Measurements from ENCODE around the gene LACTB.
"Not testable (repeated sequence)": the region's sequence is repeated elsewhere in the genome, so short reads cannot be mapped to it uniquely, and the experiment has no call there.

Gene LACTB

DNA sequence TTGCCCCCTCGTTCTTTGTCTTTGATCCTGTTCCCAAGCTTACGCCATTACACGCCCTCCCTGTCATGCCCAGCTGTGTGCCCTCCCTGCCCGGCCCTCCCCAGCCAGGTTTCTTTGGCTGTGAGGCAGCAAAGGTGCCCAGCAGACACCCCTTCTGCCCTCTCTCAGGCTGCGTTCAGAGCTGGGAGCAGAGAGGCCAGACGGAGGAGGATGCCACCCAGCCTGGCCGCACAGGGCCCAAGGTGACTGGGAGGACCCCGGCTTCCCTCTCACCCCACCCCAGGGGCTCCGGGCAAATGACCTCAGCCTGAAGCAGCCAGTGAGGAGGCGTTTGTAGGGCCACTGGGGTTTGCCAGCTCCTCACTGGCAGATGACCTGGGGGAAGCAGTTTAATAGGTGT is 30.8 kb upstream of the LACTB start:
- no peak for DNase-seq

DNA sequence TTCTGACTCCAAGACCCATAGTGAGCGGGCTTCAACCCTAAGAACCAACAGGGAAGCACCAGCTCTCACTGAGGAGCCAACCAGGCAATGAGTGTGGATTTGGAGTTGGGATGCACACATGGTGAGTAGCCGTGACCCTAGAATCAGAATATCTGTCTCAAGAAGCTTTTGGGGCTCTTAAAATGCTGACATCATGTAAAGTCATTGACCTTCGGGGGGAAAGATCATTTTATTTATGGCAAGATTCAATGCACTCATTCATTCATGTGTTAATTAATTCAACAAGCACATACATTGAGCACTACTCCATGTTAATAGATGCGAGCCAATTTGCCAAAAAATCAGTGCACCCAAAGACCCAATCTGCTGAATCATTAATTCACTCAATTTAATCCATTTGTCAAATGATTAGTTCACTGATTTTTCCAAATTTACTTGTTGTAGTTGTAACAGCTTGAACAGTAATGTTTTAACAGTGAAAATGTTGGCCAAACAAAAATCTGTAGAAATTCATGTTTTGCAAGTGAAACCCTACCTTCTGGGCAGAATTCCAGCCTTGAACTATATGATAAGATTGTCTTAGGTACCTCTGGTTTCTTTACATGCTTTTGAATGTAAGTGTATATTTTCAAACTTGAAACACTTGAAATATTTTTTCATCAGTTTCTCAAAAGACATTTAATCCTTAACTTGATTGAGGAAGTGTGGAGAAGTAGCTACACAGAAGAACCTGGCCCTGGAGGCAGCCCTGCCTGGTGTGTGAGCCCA is 29.8 kb upstream of the LACTB start:
- DNase-seq: no peak

DNA sequence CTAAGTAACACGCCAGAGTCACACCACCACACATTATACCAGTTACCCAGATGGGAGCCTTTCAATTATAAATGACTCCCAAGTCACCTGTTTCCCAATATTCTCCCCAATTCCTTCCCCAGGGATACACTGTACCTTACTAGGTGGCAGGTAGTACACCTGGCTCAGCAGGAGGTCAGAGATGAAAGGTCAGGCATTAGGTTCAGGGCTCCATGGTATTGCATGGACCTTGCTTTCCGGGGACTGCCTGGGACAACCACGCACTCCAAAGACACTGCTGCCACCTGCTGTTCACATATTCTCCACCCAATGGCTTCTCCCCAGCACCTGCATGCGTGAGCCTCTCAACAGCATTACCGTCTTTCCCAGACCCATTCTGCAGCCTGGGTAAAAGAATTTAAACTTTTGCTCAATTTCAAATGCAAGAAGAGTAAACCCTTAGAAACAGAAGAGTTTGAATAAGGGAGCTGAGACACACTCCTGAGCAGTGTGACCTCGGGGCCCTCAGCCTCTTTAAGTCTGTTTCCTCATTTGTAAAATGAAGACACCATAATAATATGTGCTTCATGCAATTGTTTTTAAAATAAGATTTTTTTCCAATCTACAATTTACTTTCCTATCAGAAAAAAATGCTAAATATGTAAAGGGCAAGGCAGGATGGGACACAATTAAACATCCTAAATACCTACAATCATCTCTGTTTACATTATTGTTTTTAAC is 28.0 kb upstream of the LACTB start:
- DNase-seq: peak; percentile 66

DNA sequence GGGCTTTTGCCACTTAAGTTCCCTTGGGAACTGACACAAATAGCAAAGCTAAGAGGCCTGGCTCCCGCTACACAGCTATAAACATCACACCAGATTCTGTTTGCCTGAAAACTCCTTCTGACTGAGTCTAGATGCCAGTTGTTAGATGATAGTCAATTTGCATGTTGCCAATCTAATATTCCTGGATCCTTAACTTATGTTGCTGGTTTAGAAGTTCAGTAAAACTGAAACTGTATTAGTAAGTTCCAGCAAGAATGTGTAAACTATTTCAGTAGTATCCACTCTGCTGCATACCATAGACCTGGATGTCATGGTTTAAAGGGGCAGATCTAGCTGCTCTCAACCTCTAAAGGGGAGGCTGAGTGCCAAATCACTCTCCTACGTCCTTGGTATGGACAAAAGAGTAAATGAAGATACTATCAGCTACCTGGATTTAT is 27.1 kb upstream of the LACTB start:
- no peak for DNase-seq

DNA sequence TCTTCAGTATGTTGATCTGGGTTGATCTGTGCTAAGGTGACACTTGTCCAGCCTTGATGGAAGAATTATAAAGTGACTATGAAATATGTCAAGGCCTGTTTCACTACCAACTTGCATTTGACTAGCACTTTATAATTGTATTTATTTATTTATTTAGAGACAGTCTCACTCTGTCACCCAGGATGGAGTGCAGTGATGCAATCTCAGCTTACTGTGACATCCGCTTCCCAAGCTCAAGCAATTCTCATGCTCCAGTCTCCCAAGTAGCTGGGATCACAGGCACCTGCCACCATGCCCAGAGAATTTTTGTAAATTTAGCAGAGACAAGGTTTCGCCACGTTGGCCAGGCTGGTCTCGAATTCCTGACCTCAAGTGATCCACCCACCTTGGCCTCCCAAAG is 25.5 kb upstream of the LACTB start:
- DNase-seq: no peak

DNA sequence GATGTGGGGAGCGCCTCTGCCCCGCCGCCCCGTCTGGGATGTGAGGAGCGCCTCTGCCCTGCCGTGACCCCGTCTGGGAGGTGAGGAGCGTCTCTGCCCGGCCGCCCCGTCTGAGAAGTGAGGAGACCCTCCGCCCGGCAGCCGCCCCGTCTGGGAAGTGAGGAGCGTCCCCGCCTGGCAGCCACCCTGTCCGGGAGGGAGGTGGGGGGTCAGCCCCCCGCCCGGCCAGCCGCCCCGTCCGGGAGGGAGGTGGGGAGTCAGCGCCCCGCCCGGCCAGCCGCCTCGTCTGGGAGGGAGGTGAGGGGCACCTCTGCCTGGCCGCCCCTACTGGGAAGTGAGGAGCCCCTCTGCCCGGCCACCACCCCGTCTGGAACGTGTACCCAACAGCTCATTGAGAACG is 22.8 kb upstream of the LACTB start:
- DNase-seq: not testable (repeated sequence)

DNA sequence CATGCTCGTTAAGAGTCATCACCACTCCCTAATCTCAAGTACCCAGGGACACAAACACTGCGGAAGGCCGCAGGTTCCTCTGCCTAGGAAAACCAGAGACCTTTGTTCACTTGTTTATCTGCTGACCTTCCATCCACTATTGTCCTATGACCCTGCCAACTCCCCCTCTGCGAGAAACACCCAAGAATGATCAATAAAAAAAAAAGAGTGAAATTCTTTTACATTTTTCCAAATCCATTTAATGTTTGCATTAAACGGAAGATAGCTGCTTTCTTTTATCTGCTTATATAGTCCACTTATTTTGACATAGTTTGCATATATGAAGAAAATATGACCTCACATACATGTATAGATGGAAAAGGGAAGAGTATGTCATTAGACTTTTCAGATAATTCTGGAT is 22.1 kb upstream of the LACTB start:
- DNase-seq: not testable (repeated sequence)

DNA sequence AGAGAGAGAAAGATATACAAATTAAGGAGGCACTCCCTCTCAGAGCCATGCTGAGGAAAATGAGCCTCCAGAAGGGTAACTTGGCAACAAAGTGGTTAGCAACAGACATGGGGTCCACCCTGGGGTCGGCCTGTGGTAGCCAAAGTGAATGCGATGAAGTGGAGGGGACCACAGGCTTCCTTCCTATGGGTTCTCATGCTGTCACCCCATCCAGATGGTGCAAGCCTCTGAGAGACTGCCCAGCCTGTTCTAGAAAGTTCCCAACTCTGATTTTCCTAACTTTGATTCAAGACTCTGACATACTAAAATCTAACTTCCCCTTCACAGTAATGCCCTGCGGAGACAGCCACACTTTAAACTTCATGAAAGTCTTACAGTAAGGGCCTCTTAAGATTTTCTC is 18.2 kb upstream of the LACTB start:
- DNase-seq: no peak

DNA sequence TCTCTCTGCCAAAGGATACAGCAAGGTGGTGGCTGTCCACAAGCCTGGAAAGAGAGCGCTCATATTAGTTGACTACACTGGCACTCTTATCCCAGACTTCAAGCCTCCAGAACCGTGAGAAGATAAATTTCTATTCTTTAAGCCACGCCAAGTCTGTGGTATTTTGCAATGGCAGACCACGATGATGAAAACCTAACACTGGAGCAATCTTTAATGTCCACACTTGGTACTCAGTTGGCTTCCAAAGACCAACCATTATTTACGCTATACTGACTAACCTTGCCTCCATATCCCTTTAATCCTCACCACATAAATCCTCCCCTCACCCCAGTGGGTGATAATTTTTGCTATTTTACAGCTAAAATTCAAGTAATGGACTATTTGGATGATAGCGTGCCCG is 16.9 kb upstream of the LACTB start:
- no peak for DNase-seq

DNA sequence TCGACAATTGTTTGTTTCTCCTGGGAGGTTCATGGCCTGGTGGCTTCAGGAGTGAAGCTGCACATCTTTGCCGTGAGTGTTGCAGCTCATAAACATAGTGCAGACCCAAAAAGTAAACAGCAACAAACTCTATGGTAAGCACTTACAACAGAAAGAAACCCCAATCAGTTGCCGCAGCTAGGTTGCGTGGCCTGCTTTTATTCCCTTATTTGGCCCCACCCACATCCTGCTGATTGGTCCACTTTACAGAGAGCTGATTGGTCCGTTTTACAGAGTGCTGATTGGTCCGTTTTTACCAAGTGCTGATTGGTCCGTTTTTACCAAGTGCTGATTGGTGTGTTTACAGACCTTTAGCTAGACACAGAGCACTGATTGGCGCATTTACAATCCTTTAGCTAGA is 16.3 kb upstream of the LACTB start:
- DNase-seq: not testable (repeated sequence)

DNA sequence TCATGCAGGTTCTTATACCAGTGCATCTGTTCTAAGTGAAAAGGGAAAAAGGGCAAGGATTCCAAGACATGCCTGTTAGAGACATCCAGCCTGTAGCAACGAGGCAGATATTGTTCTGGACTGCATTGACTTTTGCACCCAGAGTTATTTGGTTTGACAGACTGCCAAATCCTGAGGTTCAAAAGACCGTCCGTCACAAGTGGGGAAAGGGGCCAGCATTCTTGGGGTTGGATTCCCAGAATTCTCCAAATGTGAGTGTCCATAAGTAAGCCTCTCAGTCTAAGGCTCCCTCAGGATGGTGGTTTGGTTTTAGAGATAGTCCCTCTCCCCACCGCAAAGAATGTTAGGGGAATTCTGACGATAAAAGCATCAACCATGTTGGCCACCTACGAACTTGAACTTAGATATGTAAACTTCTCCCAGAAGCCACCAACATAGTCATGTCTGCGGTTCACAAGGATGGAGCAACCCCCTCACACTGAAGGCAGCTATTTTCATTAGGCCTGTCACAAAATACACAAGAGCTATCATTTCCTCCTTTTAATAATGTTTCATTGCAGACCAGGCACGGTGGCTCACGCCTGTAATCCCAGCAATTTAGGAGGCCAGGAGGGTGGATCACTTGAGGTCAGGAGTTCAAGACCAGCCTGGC is 13.6 kb upstream of the LACTB start:
- DNase-seq: no peak

DNA sequence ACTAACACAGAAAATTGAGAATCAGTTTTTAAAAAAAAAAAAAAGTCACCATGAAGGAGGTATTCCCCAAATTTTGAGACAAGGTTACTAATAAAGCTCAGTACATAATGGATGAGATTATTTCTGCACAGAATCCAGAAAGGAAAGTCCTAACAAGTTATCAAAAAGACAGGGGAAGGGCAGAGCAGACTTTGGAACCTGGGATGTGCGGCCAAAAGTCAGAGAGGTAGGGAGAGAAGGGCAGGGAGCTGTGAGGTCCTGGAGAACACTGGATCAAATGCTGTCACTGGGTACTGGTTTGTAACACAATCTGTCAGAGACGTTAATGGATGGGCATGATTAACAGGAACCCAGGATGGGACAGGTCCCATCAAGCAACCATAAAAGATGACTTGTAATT is 12.2 kb upstream of the LACTB start:
- DNase-seq: no peak

DNA sequence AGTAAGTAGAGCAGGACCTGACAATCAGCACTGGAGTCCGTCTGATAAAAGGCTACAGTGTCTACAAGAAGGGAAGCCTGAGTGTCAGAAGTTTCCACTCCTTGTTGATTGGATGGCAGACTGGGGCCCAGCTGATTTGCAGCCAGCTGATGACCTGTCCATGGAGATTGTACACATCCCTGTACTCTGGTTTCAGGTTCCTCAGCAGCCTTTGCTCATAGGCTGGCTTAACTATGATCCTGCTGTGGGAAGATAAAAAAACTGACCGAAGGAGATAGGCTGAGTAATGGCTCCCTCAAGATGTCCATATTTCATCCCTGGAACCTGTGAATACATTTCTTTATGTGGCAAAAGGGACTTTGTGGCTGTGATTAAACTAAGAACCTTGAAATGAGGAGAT is 11.7 kb upstream of the LACTB start:
- DNase-seq: no peak

DNA sequence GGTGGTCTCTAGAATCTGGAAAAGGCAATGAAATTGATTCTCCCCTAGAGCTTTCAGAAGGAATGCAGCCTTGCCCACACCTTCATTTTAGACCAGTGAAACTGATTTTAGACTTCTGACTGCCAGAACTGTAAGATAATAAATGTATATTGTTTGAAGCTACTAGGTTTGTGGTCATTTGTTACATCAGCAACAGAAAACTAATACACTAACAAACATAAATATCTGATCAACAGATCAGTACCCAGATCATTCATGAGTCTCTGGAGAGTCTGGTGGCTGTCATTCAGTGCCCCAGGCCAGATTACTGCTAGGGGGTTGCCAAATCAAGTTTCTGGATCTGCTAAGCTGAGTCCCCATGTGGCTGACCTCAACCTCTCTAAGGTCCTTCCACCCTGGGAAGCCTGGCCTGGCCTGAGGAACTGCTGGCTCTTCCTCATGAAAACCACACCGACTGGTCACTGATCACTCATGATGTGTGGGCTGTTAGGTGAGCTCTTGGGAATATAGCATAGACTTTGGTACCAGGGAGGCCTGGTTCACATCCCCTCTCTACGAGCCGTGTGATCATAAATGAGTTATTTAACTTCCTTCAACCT is 11.1 kb upstream of the LACTB start:
- no peak for DNase-seq

DNA sequence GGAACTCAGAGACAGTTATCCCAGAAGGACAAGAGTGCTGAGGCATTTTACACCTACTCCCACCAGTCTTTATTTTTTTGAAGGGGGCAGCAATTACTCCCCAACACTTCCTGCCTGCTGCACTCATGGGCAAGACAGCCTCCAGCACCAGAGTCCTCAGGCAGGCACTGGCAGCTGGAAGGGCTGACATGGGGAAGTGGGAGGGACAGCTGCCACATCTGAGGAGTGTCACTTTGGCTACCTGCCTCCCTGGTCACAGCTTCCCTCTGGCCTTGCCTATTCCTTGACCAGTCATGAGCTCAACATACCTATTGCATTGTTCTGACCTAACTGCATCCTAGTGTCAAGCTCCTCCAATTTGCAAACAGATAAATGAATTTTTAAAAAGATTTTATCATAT is 10.2 kb upstream of the LACTB start:
- DNase-seq: no peak

DNA sequence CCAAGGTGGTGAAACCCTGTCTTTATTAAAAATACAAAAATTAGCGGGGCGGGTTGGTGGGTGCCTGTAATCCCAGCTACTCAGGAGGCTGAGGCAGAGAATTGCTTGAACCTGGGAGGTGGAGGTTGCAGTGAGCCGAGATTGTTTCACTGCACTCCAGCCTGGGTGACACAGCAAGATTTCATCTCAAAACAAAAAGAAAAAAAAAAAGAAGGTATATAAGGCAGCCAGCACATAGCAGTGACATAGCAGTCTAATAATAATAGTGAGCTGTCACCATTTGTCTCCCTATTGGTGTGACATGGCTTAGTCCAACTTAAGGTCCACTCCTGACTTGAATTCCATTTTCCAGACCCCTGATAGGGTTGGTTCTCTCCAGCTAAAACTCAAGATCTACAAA is 8.8 kb upstream of the LACTB start:
- no peak for DNase-seq

DNA sequence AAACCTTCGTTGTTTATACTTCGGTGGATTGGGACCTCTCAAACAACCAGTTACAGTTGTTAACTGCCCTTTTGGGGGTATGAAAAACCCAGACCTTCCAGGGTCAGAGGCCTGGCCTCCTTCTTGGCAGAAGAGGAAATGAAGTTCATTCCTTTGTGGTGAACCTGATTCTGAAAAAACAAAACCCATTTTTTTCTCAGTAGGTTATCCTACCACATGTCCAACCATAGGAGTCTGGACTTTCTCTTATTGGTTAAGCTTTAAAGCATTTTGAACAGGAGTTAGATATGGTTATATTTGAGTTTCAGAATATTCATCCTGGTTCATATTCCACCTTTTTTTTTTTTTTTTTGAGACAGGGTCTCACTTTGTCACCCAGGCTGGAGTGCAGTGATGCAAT is 7.2 kb upstream of the LACTB start:
- no peak for DNase-seq

DNA sequence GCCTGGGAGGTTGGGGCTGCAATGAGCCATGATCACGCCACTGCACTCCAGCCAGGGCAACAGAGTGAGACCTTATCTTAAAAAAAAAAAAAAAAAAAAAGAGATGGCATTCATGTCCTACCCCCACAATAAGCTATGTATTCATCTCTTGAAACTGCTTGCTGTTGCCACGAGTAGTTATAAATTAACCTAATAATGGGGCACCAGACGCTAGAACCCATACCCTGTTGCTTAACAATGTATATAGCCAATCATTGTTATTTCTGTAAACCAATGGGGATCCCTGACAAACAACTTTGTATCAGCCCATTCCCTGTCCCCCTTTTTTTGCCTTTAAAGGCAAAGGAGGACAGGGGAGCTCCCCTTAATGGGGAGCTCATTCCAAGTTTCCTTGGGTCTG is 2.8 kb upstream of the LACTB start:
- DNase-seq: no peak

DNA sequence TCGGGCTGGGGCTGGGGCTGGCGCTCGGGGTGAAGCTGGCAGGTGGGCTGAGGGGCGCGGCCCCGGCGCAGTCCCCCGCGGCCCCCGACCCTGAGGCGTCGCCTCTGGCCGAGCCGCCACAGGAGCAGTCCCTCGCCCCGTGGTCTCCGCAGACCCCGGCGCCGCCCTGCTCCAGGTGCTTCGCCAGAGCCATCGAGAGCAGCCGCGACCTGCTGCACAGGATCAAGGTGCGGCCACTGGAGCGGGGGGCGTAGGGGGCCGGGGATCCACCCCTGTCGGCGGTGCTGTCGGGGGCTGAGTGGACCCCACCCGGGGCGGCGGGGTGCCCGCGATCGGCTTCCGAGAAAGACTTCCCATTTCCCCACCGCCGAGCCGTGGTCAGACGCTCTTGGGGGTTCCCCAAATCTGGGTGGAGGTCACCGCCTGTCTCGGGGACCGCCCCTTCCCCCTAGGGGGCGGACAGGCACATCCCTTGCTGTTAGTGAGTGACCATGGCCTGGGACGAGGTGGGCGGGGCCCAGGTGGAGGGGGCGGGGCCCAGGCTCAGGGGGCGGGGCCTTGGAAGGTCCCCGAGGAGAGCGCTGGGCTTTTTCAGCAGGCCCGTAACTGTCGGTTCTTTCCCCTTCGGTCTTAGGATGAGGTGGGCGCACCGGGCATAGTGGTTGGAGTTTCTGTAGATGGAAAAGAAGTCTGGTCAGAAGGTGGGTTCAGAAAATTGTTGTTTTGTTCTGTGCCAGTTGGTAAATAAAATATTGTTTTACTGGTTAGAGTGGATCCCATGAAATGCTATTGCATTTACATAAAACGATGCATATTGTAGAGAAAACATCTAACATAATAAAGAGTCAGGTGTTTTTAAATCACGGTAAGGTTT is 578 bp downstream of the LACTB start:
- peak; percentile 45 for DNase-seq

DNA sequence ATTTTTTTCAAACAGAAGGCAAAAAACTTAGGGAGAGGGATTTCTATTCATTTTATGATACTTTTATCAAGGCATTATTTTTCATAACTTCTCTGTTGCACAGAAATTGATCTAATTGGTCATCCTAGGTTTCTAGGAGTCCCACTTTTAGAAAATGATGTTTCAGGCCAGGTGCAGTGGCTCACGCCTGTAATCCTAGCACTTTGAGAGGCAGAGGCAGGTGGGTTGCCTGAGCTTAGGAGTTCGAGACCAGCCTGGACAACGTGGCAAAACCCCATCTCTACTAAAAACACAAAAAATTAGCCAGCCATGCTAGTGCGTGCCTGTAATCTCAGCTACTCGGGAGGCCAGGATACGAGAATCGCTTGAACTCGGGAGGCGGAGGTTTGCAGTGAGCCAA is 2.8 kb downstream of the LACTB start:
- DNase-seq: no peak

DNA sequence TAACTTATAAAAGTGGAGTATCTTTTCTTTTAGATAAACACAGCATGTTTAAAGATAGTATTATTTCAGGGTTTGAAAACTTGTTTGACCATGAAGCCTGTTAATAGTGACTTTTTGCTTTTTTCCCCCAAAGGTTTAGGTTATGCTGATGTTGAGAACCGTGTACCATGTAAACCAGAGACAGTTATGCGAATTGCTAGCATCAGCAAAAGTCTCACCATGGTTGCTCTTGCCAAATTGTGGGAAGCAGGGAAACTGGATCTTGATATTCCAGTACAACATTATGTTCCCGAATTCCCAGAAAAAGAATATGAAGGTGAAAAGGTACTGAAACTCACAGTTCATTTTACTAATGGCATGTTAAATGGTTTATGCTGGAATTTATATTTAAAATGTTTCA is 5.1 kb downstream of the LACTB start:
- no peak for DNase-seq

DNA sequence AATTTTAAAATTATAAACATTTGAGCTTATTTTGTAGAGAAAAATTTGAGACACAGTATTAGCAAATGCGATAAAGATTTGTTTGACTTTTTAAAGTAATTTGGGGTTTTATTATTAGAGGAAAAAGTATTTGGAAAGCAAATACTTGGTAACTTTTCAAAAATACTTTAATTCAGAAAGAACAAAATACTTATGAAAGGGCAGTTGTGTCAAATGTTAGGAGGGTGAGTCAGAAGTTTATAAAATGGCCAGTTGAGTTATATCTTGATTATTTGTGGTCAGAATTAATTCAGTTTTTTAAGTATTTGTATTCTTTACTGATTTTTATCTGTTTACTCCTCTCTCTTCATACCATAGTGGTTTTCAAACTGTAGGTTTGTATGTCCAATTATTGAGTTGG is 12.1 kb downstream of the LACTB start:
- no peak for DNase-seq

All from NCI-H774 (cell line).